Right lobe of liver (tissue), 4 donors: Measurements from ENCODE around the gene NEU1.

ENCODE experiments used
- POLR2A ChIP-seq: fragments of 450-650 bp; IDR thresholded peaks from one replicate; pipeline ENCODE4 v1.6.1; 2017; ENCODE audit warnings: antibody characterized with exemption, mild to moderate bottlenecking
- TF ChIP-seq, protein P1 (sequence below), 4 donors: fragments of 200-600 bp in 3 of 4; fragments of 450-650 bp in 1 of 4; IDR thresholded peaks; one replicate each; pipeline versions ENCODE4 v1.5.1 to v1.8.0; 2016 to 2022; ENCODE audit warnings: antibody characterized with exemption in 4 of 4, mild to moderate bottlenecking in 2 of 4
- donor health status: DM: no; HTN: no; CAD: no.
- donor health status: DM: no; HTN: no; CAD: no.
- donor health status: DM: no; HTN: yes; CAD: no.

- TF ChIP-seq, protein P1, sequence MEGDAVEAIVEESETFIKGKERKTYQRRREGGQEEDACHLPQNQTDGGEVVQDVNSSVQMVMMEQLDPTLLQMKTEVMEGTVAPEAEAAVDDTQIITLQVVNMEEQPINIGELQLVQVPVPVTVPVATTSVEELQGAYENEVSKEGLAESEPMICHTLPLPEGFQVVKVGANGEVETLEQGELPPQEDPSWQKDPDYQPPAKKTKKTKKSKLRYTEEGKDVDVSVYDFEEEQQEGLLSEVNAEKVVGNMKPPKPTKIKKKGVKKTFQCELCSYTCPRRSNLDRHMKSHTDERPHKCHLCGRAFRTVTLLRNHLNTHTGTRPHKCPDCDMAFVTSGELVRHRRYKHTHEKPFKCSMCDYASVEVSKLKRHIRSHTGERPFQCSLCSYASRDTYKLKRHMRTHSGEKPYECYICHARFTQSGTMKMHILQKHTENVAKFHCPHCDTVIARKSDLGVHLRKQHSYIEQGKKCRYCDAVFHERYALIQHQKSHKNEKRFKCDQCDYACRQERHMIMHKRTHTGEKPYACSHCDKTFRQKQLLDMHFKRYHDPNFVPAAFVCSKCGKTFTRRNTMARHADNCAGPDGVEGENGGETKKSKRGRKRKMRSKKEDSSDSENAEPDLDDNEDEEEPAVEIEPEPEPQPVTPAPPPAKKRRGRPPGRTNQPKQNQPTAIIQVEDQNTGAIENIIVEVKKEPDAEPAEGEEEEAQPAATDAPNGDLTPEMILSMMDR (IDR thresholded peaks at IDR 0.05), result no peak
- TF ChIP-seq POLR2A, result no peak
Measured at GRCh38 chr6:31875877-31876276, 13.3 kb upstream of the NEU1 start.
